Endothelial cell (in vitro differentiated cells): ENCODE data around the gene ITGA4. TPM values are rescaled to one million over a fixed set of nuclear protein-coding genes. Genes with fewer than 3 reads are reported as not detected.

Experiments used
- DNase-seq: peaks from one replicate; pipeline ENCODE4 v3.0.0; 2021; ENCODE audit warnings: low spot score
- H3K27ac Mint-ChIP-seq: one replicate; pipeline ENCODE4 v1.8.0; 2021; ENCODE audit warnings: mixed read lengths, inconsistent platforms; ENCODE audit not compliant: unreplicated experiment
- H3K27me3 Mint-ChIP-seq: one replicate; pipeline ENCODE4 v1.8.0; 2021; ENCODE audit warnings: mild to moderate bottlenecking, moderate library complexity, mixed read lengths, inconsistent platforms; ENCODE audit not compliant: unreplicated experiment
- H3K36me3 Mint-ChIP-seq: one replicate; pipeline ENCODE4 v1.8.0; 2021; ENCODE audit warnings: mild to moderate bottlenecking, low read depth, mixed read lengths, inconsistent platforms; ENCODE audit not compliant: unreplicated experiment
- H3K4me1 Mint-ChIP-seq: one replicate; pipeline ENCODE4 v1.8.0; 2021; ENCODE audit warnings: mild to moderate bottlenecking, mixed read lengths, inconsistent platforms; ENCODE audit not compliant: unreplicated experiment
- H3K4me3 Mint-ChIP-seq: one replicate; pipeline ENCODE4 v1.8.0; 2021; ENCODE audit warnings: mild to moderate bottlenecking, mixed read lengths, inconsistent platforms; ENCODE audit not compliant: unreplicated experiment
- H3K9me3 Mint-ChIP-seq: one replicate; pipeline ENCODE4 v1.8.0; 2021; ENCODE audit warnings: mixed read lengths, inconsistent platforms; ENCODE audit not compliant: unreplicated experiment
- CTCF ChIP-seq: fragments of 200-600 bp; sonication (generic); IDR thresholded peaks from one replicate; pipeline ENCODE4 v1.5.0; 2021; ENCODE audit warnings: antibody characterized with exemption; ENCODE audit not compliant: unreplicated experiment
- total RNA-seq: library from RNA; stranded (reverse); fragmentation: NEBNext Ultra II Directional; extraction: Animal tissue kit (Norgen Biotek cat#: 25700); gene quantifications from one replicate; pipeline ENCODE4 v1.2.1, GENCODE V29; 2021; ENCODE audit not compliant: unreplicated experiment

Gene ITGA4
- total RNA-seq, 1 donor from 2014 or later, result 5.7 TPM

DNA sequence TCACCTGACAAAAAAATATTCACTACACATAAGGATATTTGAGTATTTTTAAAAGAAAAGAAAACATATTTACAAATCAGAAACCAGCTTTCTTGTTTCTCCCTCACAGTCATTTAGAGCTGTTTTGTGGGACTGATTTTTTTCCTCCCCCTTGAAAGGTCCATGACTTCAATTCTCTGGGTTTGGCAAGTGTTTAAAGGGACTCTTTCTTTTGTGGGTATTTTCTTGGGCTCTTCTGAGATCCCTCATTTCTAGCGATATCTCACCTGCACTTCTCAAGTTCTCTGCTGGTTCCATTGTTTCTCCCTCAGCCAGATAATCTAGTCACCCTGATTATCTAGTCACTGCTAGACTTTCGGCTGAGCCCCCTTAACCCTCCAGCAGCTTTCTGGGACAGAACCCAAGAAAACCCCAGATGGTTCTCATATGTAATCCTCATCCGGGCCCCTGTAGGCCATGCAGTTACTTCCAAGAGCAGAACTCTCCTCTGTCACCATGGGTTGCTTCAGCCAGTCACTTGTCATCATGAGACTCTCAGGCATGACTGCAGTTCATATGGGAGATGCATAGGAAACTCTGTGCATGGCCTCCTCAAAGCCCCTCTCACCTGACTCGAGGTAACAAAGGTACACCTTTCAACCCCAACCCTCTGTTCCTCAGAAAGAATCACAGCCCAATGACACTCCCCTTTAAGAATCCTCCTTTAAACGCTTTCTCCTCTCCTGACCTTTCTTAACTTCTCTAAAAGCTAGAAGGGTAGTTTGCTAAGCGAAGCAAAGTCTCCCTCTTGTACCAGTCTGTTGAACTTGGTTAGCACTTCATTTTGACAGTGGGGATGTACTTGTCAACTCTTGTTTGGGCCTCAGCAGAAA, 36.7 kb upstream of the ITGA4 start:
- Mint-ChIP-seq H3K27ac (no peak overlapping the region), H3K4me1 (no peaks in the 10 kb centered on the region), H3K9me3 (no peaks in the 10 kb centered on the region), H3K4me3 (no peak overlapping the region), H3K36me3 (no peaks in the 10 kb centered on the region), H3K27me3 (no peaks in the 10 kb centered on the region)
- DNase-seq, result no peak
- TF ChIP-seq CTCF, result no peak

DNA sequence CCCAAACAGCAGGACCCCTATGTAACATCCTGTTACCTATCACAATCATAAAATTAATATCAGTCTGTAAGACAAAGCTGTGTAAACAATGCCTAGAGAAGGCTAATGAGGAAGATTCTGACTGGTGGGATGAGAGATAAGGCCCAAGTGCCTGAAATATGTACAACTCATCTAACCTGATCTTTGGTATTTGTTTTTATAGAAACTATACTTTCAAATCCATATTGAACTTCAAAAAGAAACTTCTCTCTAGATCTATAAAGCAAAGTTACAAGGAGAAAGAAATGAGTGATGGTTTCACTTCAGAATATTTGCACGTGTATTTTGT, 36.1 kb upstream of the ITGA4 start:
- Mint-ChIP-seq H3K4me1 (no peaks in the 10 kb centered on the region), H3K4me3 (no peak overlapping the region), H3K36me3 (no peaks in the 10 kb centered on the region), H3K27me3 (no peaks in the 10 kb centered on the region), H3K27ac (no peak overlapping the region), H3K9me3 (no peaks in the 10 kb centered on the region)
- no peak for TF ChIP-seq CTCF
- no peak for DNase-seq

DNA sequence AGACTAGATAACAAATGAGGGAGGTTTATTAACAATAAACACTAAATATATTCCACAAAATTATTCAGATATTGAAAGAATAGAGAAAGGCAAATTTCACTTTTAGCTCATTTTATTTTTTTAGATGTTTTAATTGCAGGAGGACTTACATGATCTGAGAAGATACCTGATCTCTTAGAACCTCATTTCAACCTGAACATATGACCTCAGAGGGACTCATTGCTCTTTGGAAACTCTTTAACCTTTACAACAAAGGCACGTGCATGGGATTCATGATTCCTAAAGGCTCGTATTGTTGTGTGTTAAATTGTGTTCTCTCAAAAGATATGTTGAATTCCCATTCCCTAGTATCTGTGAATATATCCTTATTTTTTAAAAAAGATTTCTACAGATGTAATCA, 35.7 kb upstream of the ITGA4 start:
- no peaks in the 10 kb centered on the region for H3K4me1 Mint-ChIP-seq
- TF ChIP-seq CTCF, result no peak
- no peak overlapping the region for H3K27ac Mint-ChIP-seq
- H3K36me3 Mint-ChIP-seq, result no peaks in the 10 kb centered on the region
- H3K27me3 Mint-ChIP-seq, result no peaks in the 10 kb centered on the region
- no peak overlapping the region for H3K4me3 Mint-ChIP-seq
- DNase-seq, result no peak
- H3K9me3 Mint-ChIP-seq, result no peaks in the 10 kb centered on the region

DNA sequence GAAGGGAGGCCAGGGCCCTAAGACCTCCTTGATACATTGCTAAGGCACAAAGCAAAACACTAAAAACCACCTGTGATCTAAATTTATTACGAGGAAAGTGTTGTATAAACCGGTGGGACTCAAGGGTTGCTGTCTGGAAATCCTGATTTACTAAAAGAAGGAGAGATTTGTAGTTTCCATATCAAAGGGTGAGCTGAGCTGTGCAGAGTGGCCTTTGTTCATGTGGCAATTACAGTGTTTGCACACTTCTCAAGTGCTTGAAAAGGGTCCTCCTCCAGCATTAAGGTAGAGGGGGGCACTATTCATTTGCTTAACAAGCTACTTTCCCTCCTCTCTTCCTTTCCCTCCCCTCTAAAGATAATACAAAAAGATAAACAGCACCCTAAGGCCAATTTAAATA, 30.5 kb upstream of the ITGA4 start:
- DNase-seq, result no peak
- Mint-ChIP-seq H3K4me3 (no peak overlapping the region), H3K27ac (no peak overlapping the region), H3K9me3 (no peaks in the 10 kb centered on the region), H3K36me3 (no peaks in the 10 kb centered on the region), H3K27me3 (no peaks in the 10 kb centered on the region), H3K4me1 (no peaks in the 10 kb centered on the region)
- no peak for TF ChIP-seq CTCF

DNA sequence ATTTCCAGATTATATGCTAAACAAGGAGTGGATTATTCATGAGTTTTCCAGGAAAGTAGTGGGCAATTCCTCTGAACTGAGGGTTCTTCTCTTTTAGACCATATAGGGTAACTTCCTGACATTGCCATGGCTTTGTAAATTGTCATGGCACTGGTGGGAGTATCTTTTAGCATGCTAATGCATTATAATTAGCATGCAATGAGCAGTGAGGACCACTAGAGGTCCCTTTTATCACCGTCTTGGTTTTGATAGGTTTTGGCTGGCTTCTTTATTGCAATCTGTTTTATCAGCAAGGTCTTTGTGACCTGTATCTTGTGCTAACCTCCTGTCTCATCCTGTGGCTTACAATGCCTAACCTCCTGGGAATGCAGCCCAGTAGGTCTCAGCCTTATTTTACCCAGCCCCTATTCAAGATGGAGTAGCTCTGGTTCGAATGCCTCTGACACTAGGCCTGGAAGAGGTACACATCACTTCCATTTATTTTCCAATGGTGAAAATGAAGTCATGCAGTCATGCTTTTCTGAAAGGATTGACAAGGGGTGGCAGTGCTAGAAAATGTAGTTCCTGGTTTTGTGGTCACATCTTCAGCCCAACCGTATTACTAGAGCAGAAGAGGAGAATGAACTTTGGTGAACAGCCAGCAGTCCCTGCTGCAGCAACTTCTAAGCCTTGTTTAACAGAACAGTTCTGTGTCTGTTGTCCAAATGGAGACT, 26.6 kb upstream of the ITGA4 start:
- no peaks in the 10 kb centered on the region for H3K36me3 Mint-ChIP-seq
- H3K27ac Mint-ChIP-seq, result no peak overlapping the region
- H3K4me3 Mint-ChIP-seq, result no peak overlapping the region
- TF ChIP-seq CTCF, result peak; percentile 78
- no peaks in the 10 kb centered on the region for H3K27me3 Mint-ChIP-seq
- DNase-seq, result no peak
- H3K4me1 Mint-ChIP-seq, result no peaks in the 10 kb centered on the region
- H3K9me3 Mint-ChIP-seq, result no peaks in the 10 kb centered on the region
